ENCODE measurements around the gene HMGCS1.

DNA sequence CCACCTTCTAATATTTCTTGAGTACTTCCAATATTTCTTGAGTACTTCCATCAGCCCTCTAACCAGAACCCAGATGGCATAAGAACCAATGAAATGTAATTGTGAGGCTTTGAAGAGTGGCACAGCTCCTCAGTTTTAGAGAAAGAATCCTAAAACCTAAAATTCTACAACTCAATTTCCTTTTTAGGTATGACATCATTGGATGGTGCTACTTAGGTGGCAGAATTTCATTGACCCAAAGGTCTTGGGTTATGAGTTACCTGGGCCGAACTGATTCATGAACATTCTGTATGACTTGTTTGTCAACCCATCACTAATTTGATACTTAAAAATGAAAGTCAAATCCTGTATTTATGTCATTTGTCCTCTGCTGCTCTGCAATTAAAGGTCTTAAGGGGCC, 13.1 kb downstream of the HMGCS1 start:
- TF ChIP-seq CTCF (IDR thresholded peaks at IDR 0.05 in 4 of 5, conservative IDR thresholded peaks at IDR 0.05 in 1 of 5) (no peak), POLR2A (IDR thresholded peaks at IDR 0.05) (no peak)

All from gastrocnemius medialis (tissue), 4 donors.